Left lung (tissue), 10 donors: ENCODE data around the gene PAQR8. TPM values are rescaled to one million over a fixed set of nuclear protein-coding genes. Genes with fewer than 3 reads are reported as not detected.

Experiments
- ATAC-seq: fragments of 200-7000 bp; cut with Tn5 transposase; one replicate; pipeline ENCODE4 v1.9.1; 2020; ENCODE audit warnings: moderate library complexity
- DNase-seq, 4 donors: peaks; one replicate each; pipeline ENCODE4 v3.0.0-alpha.2; 2013 to 2020
- H3K27ac ChIP-seq, 2 donors: fragments of 200-600 bp; sonication (generic) in 1 of 2; one replicate each; pipeline versions ENCODE4 v1.5.0 to v1.8.0; 2020 to 2021
- H3K27me3 ChIP-seq, 2 donors: fragments of 200-600 bp; sonication (generic) in 1 of 2; one replicate each; pipeline versions ENCODE4 v1.5.0 to v1.8.0; 2020 to 2021
- H3K36me3 ChIP-seq, 2 donors: fragments of 200-600 bp; sonication (generic) in 1 of 2; one replicate each; pipeline versions ENCODE4 v1.5.0 to v1.8.0; 2020 to 2021
- H3K4me1 ChIP-seq, 2 donors: fragments of 200-600 bp; one replicate each; pipeline ENCODE4 v1.8.0; 2021
- H3K4me3 ChIP-seq, 2 donors: fragments of 200-600 bp; sonication (generic) in 1 of 2; one replicate each; pipeline versions ENCODE4 v1.5.0 to v1.8.0; 2020 to 2021; ENCODE audit warnings: mild to moderate bottlenecking in 1 of 2
- H3K9me3 ChIP-seq, 2 donors: fragments of 200-600 bp; sonication (generic) in 1 of 2; one replicate each; pipeline versions ENCODE4 v1.5.0 to v1.8.0; 2020 to 2021
- intact Hi-C, 2 donors: fragments of 100-400 bp; cut with DNase I; formaldehyde crosslinking; loops; one replicate each; pipeline versions ENCODE4 v1.11.2 to v1.14.2; 2022
- polyA plus RNA-seq, 6 donors: library from polyadenylated mRNA; unstranded; fragments of 120-200 nt; gene quantifications; one replicate each; pipeline ENCODE4 v1.2.1, GENCODE V29; 2013; ENCODE audit not compliant: insufficient read length in 6 of 6
- total RNA-seq, 2 donors: library from RNA; stranded (reverse); fragmentation: NEBNext Ultra II Directional; extraction: Animal tissue kit (Norgen Biotek cat#: 25700); gene quantifications; one replicate each; pipeline ENCODE4 v1.2.1, GENCODE V29; 2021
- TF ChIP-seq, protein P1 (sequence below), 2 donors: fragments of 200-600 bp; sonication (generic) in 1 of 2; IDR thresholded peaks; one replicate each; pipeline versions ENCODE4 v1.5.0 to v1.8.0; 2021; ENCODE audit warnings: antibody characterized with exemption in 2 of 2
- donor health status: DM: no; HTN: yes; CAD: no.
- donor health status: DM: no; HTN: no; CAD: no.

Gene PAQR8
- total and polyA plus RNA-seq, 8 donors: 9.3 to 22.9 (median 16.6) TPM

GRCh38 chr6:52328303-52328662, 33.7 kb upstream of the PAQR8 start:
- Histone ChIP-seq H3K27ac (peak overlapping the region in 1 of 2 donors; percentile 33), H3K27me3 (no peaks in the 10 kb centered on the region), H3K36me3 (no peaks in the 10 kb centered on the region), H3K9me3 (no peaks in the 10 kb centered on the region), H3K4me1 (peaks cover 6 to 18% of the 10 kb centered on the region in 2 donors), H3K4me3 (no peak overlapping the region)
- intact Hi-C loops: no loop called here
- TF ChIP-seq, protein P1, sequence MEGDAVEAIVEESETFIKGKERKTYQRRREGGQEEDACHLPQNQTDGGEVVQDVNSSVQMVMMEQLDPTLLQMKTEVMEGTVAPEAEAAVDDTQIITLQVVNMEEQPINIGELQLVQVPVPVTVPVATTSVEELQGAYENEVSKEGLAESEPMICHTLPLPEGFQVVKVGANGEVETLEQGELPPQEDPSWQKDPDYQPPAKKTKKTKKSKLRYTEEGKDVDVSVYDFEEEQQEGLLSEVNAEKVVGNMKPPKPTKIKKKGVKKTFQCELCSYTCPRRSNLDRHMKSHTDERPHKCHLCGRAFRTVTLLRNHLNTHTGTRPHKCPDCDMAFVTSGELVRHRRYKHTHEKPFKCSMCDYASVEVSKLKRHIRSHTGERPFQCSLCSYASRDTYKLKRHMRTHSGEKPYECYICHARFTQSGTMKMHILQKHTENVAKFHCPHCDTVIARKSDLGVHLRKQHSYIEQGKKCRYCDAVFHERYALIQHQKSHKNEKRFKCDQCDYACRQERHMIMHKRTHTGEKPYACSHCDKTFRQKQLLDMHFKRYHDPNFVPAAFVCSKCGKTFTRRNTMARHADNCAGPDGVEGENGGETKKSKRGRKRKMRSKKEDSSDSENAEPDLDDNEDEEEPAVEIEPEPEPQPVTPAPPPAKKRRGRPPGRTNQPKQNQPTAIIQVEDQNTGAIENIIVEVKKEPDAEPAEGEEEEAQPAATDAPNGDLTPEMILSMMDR (IDR thresholded peaks at IDR 0.05): no peak
- DNase-seq (peak in 2 of 4 donors; percentile 17 to 60), ATAC-seq (peak; percentile 93)

- ATAC-seq (peak; percentile 60), DNase-seq (no peak)
- H3K9me3 ChIP-seq: no peaks in the 10 kb centered on the region
- H3K36me3 ChIP-seq: no peaks in the 10 kb centered on the region
- no peak overlapping the region for H3K4me3 ChIP-seq
- H3K4me1 ChIP-seq: peaks cover 6 to 22% of the 10 kb centered on the region in 2 donors
- peak overlapping the region in 1 of 2 donors; percentile 33 for H3K27ac ChIP-seq
- intact Hi-C loops: no loop called here
- TF ChIP-seq, protein P1 (IDR thresholded peaks at IDR 0.05): no peak
- H3K27me3 ChIP-seq: no peaks in the 10 kb centered on the region
These were observed 33.2 kb upstream of the PAQR8 start for GRCh38 chr6:52328729-52329128.

GRCh38 chr6:52330470-52330869, 31.5 kb upstream of the PAQR8 start:
- TF ChIP-seq, protein P1 (IDR thresholded peaks at IDR 0.05): no peak
- Histone ChIP-seq H3K27me3 (no peaks in the 10 kb centered on the region), H3K27ac (peak overlapping the region; percentile 23 to 67), H3K9me3 (no peaks in the 10 kb centered on the region), H3K4me3 (no peak overlapping the region), H3K36me3 (no peaks in the 10 kb centered on the region), H3K4me1 (peaks cover 6 to 28% of the 10 kb centered on the region in 2 donors)
- intact Hi-C loops: no loop called here
- DNase-seq (peak in 2 of 4 donors; percentile 32 to 51), ATAC-seq (peak; percentile 74)

DNA sequence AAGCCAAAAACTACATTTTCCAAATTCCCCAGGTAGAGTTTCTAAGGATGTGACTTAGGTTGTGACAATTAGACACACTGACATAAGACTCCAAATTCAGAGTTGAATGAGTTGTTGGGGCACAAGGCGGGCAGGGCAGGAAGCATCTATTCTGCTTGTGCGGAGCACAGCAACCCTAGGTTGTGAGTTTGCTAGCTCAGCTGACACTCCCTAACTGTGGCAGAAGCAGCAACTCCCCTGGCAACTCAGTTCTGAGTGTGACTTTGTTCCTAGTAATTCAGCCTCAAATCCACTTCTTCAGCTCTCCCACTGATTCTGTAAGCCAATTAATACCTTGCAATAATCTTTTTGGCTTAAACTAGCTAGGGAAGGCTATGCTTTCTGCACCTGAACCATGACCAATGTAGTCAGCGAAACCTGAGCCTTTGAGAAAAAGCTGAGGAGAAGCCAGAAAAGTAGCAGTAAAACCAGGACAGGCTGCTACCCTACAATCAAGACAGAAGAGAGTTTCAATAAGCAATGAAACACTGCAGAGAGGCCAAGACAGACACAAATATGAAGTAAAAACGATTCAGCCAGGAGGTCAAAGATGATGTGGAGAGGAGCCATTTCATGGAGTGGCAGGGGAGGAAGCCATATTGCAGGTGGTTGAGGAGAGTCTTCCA, 30.0 kb upstream of the PAQR8 start:
- Histone ChIP-seq H3K27ac (no peak overlapping the region), H3K4me1 (peaks cover 6 to 28% of the 10 kb centered on the region in 2 donors), H3K4me3 (no peak overlapping the region), H3K27me3 (no peaks in the 10 kb centered on the region), H3K9me3 (no peaks in the 10 kb centered on the region), H3K36me3 (no peaks in the 10 kb centered on the region)
- no peak for ATAC-seq
- intact Hi-C loops: no loop called here
- DNase-seq: no peak
- TF ChIP-seq, protein P1 (IDR thresholded peaks at IDR 0.05): no peak

- intact Hi-C loops: no loop called here
- ATAC-seq (peak; percentile 25), DNase-seq (no peak)
- TF ChIP-seq, protein P1 (IDR thresholded peaks at IDR 0.05): no peak
- Histone ChIP-seq H3K4me1 (peaks cover 6 to 20% of the 10 kb centered on the region in 2 donors), H3K4me3 (no peak overlapping the region), H3K36me3 (no peaks in the 10 kb centered on the region), H3K9me3 (no peaks in the 10 kb centered on the region), H3K27me3 (no peaks in the 10 kb centered on the region), H3K27ac (peak overlapping the region in 1 of 2 donors; percentile 66)
These were observed 28.1 kb upstream of the PAQR8 start for GRCh38 chr6:52333840-52334200.
